GM19324 (cell line): Measurements from ENCODE around the gene WDR13.
"Not testable (repeated sequence)": the region's sequence is repeated elsewhere in the genome, so short reads cannot be mapped to it uniquely, and the experiment has no call there.

Experiments
- ATAC-seq: cut with Tn5 transposase; IDR thresholded peaks from one replicate; pipeline ENCODE4 v1.9.1; 2021; ENCODE audit warnings: mild to moderate bottlenecking, moderate library complexity; ENCODE audit not compliant: unreplicated experiment, low FRiP score

WDR13 gene

GRCh38 chrX:48597353-48598264, at the start of gene WDR13:
Gene WDR13, plus strand, starts transcription at chrX:48597492. Its CDS starts 505 bp downstream, at chrX:48597997.
- ATAC-seq: peak; percentile 81

- no peak for ATAC-seq
Measured at GRCh38 chrX:48548871-48549270, 48.4 kb upstream of the WDR13 start.

DNA sequence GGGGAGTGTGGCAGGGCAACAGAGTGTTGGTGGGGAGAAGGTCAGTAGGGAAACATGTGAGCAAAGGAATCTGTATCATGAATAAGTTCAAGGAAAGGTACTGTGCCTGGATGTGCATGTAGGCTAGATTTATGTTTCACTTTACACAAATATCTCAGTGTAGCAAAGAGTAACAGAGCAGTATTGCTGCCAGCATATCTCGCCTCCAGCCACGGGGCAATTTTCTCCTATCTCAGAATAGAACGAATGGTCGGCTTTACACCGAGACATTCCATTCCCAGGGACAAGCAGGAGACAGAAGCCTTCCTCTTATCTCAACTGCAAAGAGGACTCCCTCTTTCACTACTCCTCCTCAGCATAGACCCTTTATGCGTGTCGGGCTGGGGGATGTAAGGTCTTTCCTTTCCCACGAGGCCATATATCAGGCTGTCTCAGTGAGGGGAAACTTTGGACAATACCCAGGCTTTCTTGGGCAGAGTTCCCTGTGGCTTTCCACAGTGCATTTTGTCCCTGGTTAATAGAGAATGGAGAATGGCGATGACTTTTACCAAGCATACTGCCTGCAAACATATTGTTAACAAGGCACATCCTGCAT, 41.5 kb upstream of the WDR13 start:
- ATAC-seq: not testable (repeated sequence)

DNA sequence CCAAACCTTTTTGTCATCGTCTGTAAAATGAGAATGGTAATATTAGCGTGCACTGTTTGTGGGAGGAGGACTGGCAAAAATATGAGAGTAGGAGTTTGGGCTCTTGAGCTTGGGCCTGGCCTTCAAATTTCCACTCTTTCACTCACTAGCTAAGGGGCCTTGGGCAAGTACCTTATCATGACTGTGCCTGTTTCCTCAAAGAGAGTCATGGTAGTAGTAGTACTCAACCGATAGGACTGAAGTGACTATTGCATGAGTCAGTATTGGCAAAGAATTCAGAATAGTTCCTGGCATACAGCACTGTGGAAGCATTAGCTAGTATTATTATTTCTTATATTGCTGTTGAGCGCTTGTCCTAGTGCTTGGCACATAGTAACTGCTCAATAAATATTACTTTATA, 39.0 kb upstream of the WDR13 start:
- ATAC-seq: no peak

- ATAC-seq: no peak
Measured at GRCh38 chrX:48559636-48560035, 37.7 kb upstream of the WDR13 start.

DNA sequence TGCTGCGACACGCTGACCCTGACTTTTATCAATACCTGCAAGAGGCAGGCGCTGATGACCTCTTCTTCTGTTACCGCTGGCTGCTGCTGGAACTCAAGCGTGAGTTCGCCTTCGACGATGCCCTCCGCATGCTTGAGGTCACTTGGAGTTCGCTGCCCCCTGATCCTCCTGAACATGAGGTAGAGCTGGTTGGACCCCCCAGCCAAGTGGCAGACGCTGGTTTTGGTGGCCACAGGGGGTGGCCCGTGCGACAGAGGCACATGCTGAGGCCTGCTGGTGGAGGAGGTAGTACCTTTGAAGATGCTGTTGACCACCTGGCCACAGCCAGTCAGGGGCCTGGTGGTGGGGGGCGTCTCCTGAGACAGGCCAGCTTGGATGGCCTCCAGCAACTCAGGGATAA, 37.2 kb upstream of the WDR13 start:
- no peak for ATAC-seq

GRCh38 chrX:48560681-48561080, 36.6 kb upstream of the WDR13 start:
- no peak for ATAC-seq

DNA sequence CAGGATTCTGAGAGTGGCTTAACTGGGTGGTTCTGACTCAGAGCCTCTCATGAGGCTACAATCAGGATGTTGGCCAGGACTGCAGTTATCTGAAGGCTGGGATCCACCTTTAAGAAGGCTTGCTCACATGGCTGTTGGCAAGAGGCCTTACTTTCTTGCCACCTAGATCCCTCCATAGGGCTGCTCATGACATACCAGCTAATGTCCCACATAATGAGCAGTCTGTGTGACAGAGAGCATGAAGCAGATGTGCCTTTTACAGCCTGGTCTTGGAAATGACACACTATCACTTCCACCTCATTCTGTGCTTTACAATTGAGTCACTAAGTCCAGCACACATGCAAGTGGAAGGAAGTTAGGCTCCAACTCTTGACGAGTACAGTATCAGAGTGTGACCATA, 27.3 kb upstream of the WDR13 start:
- no peak for ATAC-seq

GRCh38 chrX:48573690-48574269, 23.5 kb upstream of the WDR13 start:
- no peak for ATAC-seq

GRCh38 chrX:48574270-48575266, 22.7 kb upstream of the WDR13 start, which contains the start of gene RBM3:
Gene RBM3, plus strand, starts transcription at chrX:48574484. Its CDS starts 697 bp downstream, at chrX:48575181.
- ATAC-seq: peak; percentile 91

- no peak for ATAC-seq
Measured at GRCh38 chrX:48575642-48576041, 21.6 kb upstream of the WDR13 start.

GRCh38 chrX:48576108-48576507, 21.2 kb upstream of the WDR13 start:
- no peak for ATAC-seq

GRCh38 chrX:48578661-48579128, 18.6 kb upstream of the WDR13 start:
- no peak for ATAC-seq

- no peak for ATAC-seq
Measured at GRCh38 chrX:48579259-48579658, 18.0 kb upstream of the WDR13 start.

GRCh38 chrX:48580662-48581061, 16.6 kb upstream of the WDR13 start:
- ATAC-seq: no peak

DNA sequence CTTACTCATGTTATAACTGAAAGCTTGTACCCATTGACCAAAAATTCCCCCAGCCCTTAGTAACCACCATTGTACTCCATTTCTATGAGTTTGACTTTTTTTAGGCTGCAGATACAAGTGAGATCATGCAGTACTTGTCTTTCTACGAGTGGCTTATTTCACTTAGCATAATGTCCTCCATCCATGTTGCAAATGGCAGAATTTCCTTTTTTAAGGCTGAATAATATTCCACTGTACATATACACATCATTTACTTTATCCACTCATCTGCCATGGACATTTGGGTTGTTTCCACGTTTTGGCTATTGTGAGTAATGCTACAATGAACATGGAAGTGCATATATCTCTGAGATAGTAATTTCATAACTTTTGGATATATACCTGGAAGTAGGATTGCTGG, 12.6 kb upstream of the WDR13 start:
- ATAC-seq: no peak

- no peak for ATAC-seq
Measured at GRCh38 chrX:48589482-48590162, 7.7 kb upstream of the WDR13 start.

DNA sequence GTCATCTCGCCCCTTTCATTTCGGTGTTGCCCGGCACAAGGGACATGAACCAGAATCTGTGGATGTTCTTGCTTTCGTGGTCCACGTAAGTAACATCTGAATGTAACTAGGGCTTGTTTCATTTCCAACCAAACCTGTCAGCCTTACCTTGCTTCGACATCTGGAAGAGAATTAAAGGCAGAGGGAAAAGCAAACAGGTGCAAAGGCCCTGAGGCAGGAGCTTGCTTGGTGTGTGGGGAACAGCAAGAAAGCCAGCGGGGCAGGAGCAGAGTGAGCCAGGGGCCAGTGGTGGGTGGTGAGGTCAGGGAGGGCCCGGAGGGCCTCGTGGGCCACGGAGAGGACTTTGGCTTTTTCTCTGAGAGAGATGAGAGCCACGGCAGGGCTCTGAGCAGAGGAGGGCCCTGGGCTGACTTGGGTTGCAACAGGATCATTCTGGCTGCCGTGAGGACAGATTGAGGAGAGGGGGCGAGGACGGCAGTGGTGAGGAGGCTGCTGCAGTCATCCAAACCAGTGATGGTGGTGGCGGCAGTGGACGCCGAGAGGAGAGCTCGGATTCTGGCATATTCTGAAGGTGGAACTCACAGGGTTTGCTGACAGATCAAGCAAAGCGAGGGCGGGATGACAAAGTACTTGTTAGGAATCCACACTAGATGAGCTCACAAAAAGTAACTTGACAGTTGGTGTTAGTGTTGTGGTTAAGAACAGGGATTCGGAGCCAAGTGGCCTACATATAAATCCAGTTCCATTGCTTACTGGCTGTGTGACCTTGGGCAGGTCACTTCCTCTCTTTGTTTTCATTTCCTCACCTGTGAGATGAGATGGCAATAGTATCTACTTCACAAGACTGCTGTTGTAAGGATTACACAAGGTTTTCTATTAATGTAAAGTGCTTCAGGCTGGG, 6.8 kb upstream of the WDR13 start:
- no peak for ATAC-seq
